SU-DHL-6 (cell line): ENCODE results near the gene POMT2.
"Not testable (repeated sequence)": the region's sequence is repeated elsewhere in the genome, so short reads cannot be mapped to it uniquely, and the experiment has no call there.

Experiments used
- H2AFZ ChIP-seq: fragments of 200-600 bp; sonication (generic); 2 replicates; pipeline ENCODE4 v1.6.1; 2014; ENCODE audit warnings: low read depth, mild to moderate bottlenecking, moderate library complexity, mixed read lengths, antibody characterized with exemption, low read length; ENCODE audit not compliant: severe bottlenecking
- H3F3A ChIP-seq: fragments of 200-600 bp; shearing (Covaris generic); 2 replicates; pipeline ENCODE4 v1.6.0; 2016; ENCODE audit warnings: antibody characterized with exemption, mild to moderate bottlenecking; ENCODE audit not compliant: insufficient read depth
- H3K27ac ChIP-seq: fragments of 200-600 bp; sonication (generic); 2 replicates; pipeline ENCODE4 v1.5.1; 2016; ENCODE audit warnings: low read depth, mild to moderate bottlenecking, low read length, moderate library complexity, mixed read lengths
- H3K27me3 ChIP-seq: fragments of 200-600 bp; sonication (generic), shearing (Covaris generic); 2 replicates; pipeline ENCODE4 v1.6.0; 2014; ENCODE audit warnings: mild to moderate bottlenecking, low read length
- H3K36me3 ChIP-seq: fragments of 200-600 bp; sonication (generic); 2 replicates; pipeline ENCODE4 v1.6.1; 2014; ENCODE audit warnings: mild to moderate bottlenecking, low read length, mixed read lengths
- H3K4me2 ChIP-seq: fragments of 300-600, 200-600 bp; shearing (Covaris generic), sonication (generic); 2 replicates; pipeline ENCODE4 v1.6.0; 2014; ENCODE audit warnings: low read length, low read depth, mild to moderate bottlenecking; ENCODE audit not compliant: poor library complexity, severe bottlenecking
- H3K4me3 ChIP-seq: fragments of 200-600 bp; sonication (generic); 2 replicates; pipeline ENCODE4 v1.5.1; 2014; ENCODE audit warnings: antibody characterized with exemption, low read length, mild to moderate bottlenecking, mixed read lengths; ENCODE audit not compliant: insufficient read depth, poor library complexity, severe bottlenecking
- H3K79me2 ChIP-seq: fragments of 200-600 bp; sonication (generic); 2 replicates; pipeline ENCODE4 v1.6.1; 2014; ENCODE audit warnings: mild to moderate bottlenecking, low read length, moderate library complexity; ENCODE audit not compliant: insufficient read depth
- H3K9ac ChIP-seq: fragments of 200-600 bp; sonication (generic); 2 replicates; pipeline ENCODE4 v1.7.0; 2014; ENCODE audit warnings: mild to moderate bottlenecking, low read length
- H3K9me2 ChIP-seq: fragments of 200-600 bp; sonication (generic); replicated peaks from 2 replicates; pipeline ENCODE4 v1.6.1; 2014; ENCODE audit warnings: low read length; ENCODE audit not compliant: insufficient read depth
- H3K9me3 ChIP-seq: fragments of 200-600 bp; sonication (generic); 2 replicates; pipeline ENCODE4 v1.6.1; 2014; ENCODE audit warnings: low read length, mixed read lengths; ENCODE audit not compliant: insufficient read depth
- H4K20me1 ChIP-seq: fragments of 200-600 bp; sonication (generic); 2 replicates; pipeline ENCODE4 v1.6.1; 2014; ENCODE audit warnings: low read depth, mild to moderate bottlenecking, antibody characterized with exemption, low read length, moderate library complexity, mixed read lengths
- EZH2phosphoT487 ChIP-seq: fragments of 200-600 bp; sonication (generic), shearing (Covaris generic); conservative IDR thresholded peaks from 2 replicates; pipeline ENCODE4 v1.6.1; 2018; ENCODE audit warnings: mild to moderate bottlenecking, antibody characterized with exemption, low read length, moderate library complexity, mixed read lengths
- TF ChIP-seq, protein P1 (sequence below): fragments of 200-600 bp; sonication (generic); IDR thresholded peaks from one replicate; pipeline ENCODE4 v1.5.1; 2017; ENCODE audit warnings: antibody characterized with exemption, mild to moderate bottlenecking, low read length, moderate library complexity; ENCODE audit not compliant: insufficient read depth, poor library complexity, severe bottlenecking

POMT2 gene

GRCh38 chr14:77284066-77284465, 36.6 kb downstream of the POMT2 start:
- H3K79me2 ChIP-seq, result no peaks in the 10 kb centered on the region
- H2AFZ ChIP-seq, result no peak overlapping the region
- H3K9me2 ChIP-seq, result no peaks in the 10 kb centered on the region
- H3K27ac ChIP-seq, result no peak overlapping the region
- H3K9ac ChIP-seq, result no peak overlapping the region
- no peaks in the 10 kb centered on the region for H4K20me1 ChIP-seq
- no peaks in the 10 kb centered on the region for H3K27me3 ChIP-seq
- H3K36me3 ChIP-seq, result no peaks in the 10 kb centered on the region
- H3K9me3 ChIP-seq, result no peaks in the 10 kb centered on the region
- H3K4me3 ChIP-seq, result no peak overlapping the region
- TF ChIP-seq, protein P1, sequence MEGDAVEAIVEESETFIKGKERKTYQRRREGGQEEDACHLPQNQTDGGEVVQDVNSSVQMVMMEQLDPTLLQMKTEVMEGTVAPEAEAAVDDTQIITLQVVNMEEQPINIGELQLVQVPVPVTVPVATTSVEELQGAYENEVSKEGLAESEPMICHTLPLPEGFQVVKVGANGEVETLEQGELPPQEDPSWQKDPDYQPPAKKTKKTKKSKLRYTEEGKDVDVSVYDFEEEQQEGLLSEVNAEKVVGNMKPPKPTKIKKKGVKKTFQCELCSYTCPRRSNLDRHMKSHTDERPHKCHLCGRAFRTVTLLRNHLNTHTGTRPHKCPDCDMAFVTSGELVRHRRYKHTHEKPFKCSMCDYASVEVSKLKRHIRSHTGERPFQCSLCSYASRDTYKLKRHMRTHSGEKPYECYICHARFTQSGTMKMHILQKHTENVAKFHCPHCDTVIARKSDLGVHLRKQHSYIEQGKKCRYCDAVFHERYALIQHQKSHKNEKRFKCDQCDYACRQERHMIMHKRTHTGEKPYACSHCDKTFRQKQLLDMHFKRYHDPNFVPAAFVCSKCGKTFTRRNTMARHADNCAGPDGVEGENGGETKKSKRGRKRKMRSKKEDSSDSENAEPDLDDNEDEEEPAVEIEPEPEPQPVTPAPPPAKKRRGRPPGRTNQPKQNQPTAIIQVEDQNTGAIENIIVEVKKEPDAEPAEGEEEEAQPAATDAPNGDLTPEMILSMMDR, result no peak
- TF ChIP-seq EZH2phosphoT487, result no peak
- no peak overlapping the region for H3K4me2 ChIP-seq
- no peaks in the 10 kb centered on the region for H3F3A ChIP-seq

DNA sequence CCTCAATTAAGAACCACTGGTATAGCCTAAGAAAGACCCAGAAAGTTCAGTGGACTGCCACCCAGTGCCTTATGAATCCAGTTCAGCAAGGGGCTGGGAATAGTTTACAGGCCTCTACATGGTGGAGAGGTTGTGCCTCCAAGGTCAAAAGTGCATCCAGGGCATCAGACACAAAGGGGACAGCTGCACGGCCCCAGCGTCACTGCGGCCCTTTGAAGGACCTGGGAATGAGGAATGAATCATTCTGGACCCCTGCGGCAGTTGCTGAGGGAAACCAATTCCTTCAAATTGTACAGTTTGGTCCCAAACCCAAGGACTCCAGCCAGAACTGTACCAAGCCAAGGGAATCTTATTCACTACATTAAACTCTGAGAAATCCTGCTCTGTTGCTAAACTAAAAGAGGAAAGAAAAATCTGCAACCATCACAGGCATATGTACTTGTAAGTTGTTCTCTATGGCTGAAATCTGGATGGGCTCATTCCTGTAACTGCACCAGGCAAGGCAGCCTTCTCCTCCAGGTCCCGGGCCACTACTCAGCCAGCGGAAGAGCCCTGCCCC, 38.8 kb downstream of the POMT2 start:
- H4K20me1 ChIP-seq, result no peaks in the 10 kb centered on the region
- H2AFZ ChIP-seq, result no peak overlapping the region
- H3K4me2 ChIP-seq, result no peak overlapping the region
- no peaks in the 10 kb centered on the region for H3K9me3 ChIP-seq
- H3K4me3 ChIP-seq, result no peak overlapping the region
- H3K36me3 ChIP-seq, result no peaks in the 10 kb centered on the region
- no peaks in the 10 kb centered on the region for H3K79me2 ChIP-seq
- no peaks in the 10 kb centered on the region for H3K27me3 ChIP-seq
- no peak overlapping the region for H3K9ac ChIP-seq
- no peak for TF ChIP-seq EZH2phosphoT487
- TF ChIP-seq, protein P1, result no peak
- no peaks in the 10 kb centered on the region for H3K9me2 ChIP-seq
- no peaks in the 10 kb centered on the region for H3F3A ChIP-seq
- H3K27ac ChIP-seq, result no peak overlapping the region

- H3F3A ChIP-seq, H2AFZ ChIP-seq, H3K36me3 ChIP-seq, H4K20me1 ChIP-seq, H3K4me3 ChIP-seq, H3K27ac ChIP-seq, H3K9ac ChIP-seq, H3K27me3 ChIP-seq, H3K4me2 ChIP-seq, H3K9me3 ChIP-seq, H3K9me2 ChIP-seq, H3K79me2 ChIP-seq: not testable (repeated sequence)
Observed at GRCh38 chr14:77280921-77281320, 39.8 kb downstream of the POMT2 start.

- no peaks in the 10 kb centered on the region for H3K9me2 ChIP-seq
- no peaks in the 10 kb centered on the region for H3K36me3 ChIP-seq
- TF ChIP-seq, protein P1, result no peak
- TF ChIP-seq EZH2phosphoT487, result no peak
- H3K79me2 ChIP-seq, result no peaks in the 10 kb centered on the region
- no peak overlapping the region for H2AFZ ChIP-seq
- H3K4me2 ChIP-seq, result no peak overlapping the region
- no peaks in the 10 kb centered on the region for H3F3A ChIP-seq
- no peak overlapping the region for H3K9ac ChIP-seq
- H4K20me1 ChIP-seq, result no peaks in the 10 kb centered on the region
- H3K27me3 ChIP-seq, result no peaks in the 10 kb centered on the region
- no peak overlapping the region for H3K27ac ChIP-seq
- no peaks in the 10 kb centered on the region for H3K9me3 ChIP-seq
- H3K4me3 ChIP-seq, result no peak overlapping the region
Observed at GRCh38 chr14:77279719-77280118, 41.0 kb downstream of the POMT2 start.
